ENCODE measurements around the gene COL8A1. TPM values are rescaled to one million over a fixed set of nuclear protein-coding genes. Genes with fewer than 3 reads are reported as not detected.

The COL8A1 gene
- total and polyA plus RNA-seq, 8 donors, result 0.24 to 10.1 (median 0.59) TPM

DNA sequence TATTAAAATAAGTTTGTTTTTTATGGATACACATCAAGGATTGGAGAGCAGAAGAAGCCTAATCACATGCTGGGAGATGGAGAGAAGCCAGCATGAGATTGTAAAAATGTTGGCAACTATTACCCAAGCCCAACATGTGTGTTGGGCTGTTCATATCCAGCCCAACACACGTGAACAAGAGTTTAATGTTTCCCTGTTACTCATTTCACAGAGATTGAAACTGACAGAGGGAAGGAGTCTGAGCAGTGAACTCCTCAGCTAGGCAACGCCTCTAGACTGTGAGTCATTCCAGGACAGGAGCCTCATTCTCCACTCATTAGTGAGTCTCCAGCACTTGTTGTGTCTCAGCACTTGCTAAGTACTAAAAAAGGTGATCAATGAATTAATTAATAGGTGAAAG is 136.1 kb downstream of the COL8A1 start:
- no peak for FAIRE-seq
- intact Hi-C loops (cut with DNase I), result no loop called here
- WGBS, 2 donors, result 39 to 58% methylated on average over 2 of the region's 2 CpGs

GRCh38 chr3:99776516-99777209 is 138.3 kb downstream of the COL8A1 start:
- H3K9me3 ChIP-seq, result no peaks in the 10 kb centered on the region
- ATAC-seq (no peak), DNase-seq (no peak), FAIRE-seq (no peak)
- no peak for TF ChIP-seq CTCF (IDR thresholded peaks at IDR 0.05)
- intact Hi-C loops (cut with DNase I), result no loop called here
- no peaks in the 10 kb centered on the region for H3K36me3 ChIP-seq
- no peaks in the 10 kb centered on the region for H3K4me1 ChIP-seq
- 67 to 72% methylated on average over 5 of the region's 5 CpGs for WGBS, 2 donors
- H3K27me3 ChIP-seq, result no peaks in the 10 kb centered on the region
- no peak overlapping the region for H3K27ac ChIP-seq
- no peak overlapping the region for H3K4me3 ChIP-seq

More for the DNA sequence above, 136.1 kb downstream of the COL8A1 start:
- ATAC-seq (no peak), DNase-seq (no peak)
- H3K4me1 ChIP-seq, result no peaks in the 10 kb centered on the region
- H3K36me3 ChIP-seq, result no peaks in the 10 kb centered on the region
- H3K27ac ChIP-seq, result no peak overlapping the region
- H3K27me3 ChIP-seq, result no peaks in the 10 kb centered on the region
- H3K9me3 ChIP-seq, result no peaks in the 10 kb centered on the region
- TF ChIP-seq CTCF (IDR thresholded peaks at IDR 0.05), result no peak
- H3K4me3 ChIP-seq, result no peak overlapping the region

- H3K4me3 ChIP-seq, result no peak overlapping the region
- DNase-seq (no peak), ATAC-seq (no peak), FAIRE-seq (no peak)
- no peaks in the 10 kb centered on the region for H3K27me3 ChIP-seq
- intact Hi-C loops (cut with DNase I), result no loop called here
- H3K36me3 ChIP-seq, result no peaks in the 10 kb centered on the region
- no peak for TF ChIP-seq CTCF (IDR thresholded peaks at IDR 0.05)
- 74 to 82% methylated on average over 2 of the region's 2 CpGs for WGBS, 2 donors
- no peaks in the 10 kb centered on the region for H3K4me1 ChIP-seq
- no peak overlapping the region for H3K27ac ChIP-seq
- H3K9me3 ChIP-seq, result no peaks in the 10 kb centered on the region
These were observed 138.8 kb downstream of the COL8A1 start for GRCh38 chr3:99777210-99777549.

DNA sequence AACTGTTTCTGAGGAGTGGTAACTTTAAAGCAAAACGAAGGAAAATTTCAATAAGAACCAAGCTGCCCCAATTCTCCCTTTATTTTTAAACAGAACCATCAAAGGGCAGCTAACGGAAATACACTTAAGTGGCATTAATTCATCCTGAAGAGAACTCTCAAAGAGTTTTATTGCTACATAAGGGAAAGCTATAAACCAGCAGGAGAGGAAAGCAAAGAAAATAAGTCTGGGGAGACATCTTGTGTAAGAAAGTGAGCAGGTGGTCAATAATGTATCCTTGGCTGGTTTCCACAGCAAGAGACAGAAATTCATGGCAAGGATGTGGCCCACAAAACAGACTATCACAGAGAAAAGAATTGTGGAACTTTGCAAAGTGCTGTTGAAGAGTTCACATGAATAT is 139.3 kb downstream of the COL8A1 start:
- H3K9me3 ChIP-seq, result no peaks in the 10 kb centered on the region
- H3K4me1 ChIP-seq, result no peaks in the 10 kb centered on the region
- 57 to 65% methylated on average over 2 of the region's 2 CpGs for WGBS, 2 donors
- TF ChIP-seq CTCF (IDR thresholded peaks at IDR 0.05), result no peak
- H3K36me3 ChIP-seq, result no peaks in the 10 kb centered on the region
- no peak for FAIRE-seq
- H3K27me3 ChIP-seq, result no peaks in the 10 kb centered on the region
- no peak for ATAC-seq
- H3K4me3 ChIP-seq, result no peak overlapping the region
- intact Hi-C loops (cut with DNase I), result no loop called here
- no peak for DNase-seq
- H3K27ac ChIP-seq, result no peak overlapping the region

- Histone ChIP-seq H3K27me3 (no peaks in the 10 kb centered on the region), H3K4me3 (no peak overlapping the region), H3K9me3 (no peaks in the 10 kb centered on the region), H3K27ac (no peak overlapping the region), H3K36me3 (no peaks in the 10 kb centered on the region), H3K4me1 (no peaks in the 10 kb centered on the region)
- intact Hi-C loops (cut with DNase I), result no loop called here
- FAIRE-seq (no peak), ATAC-seq (no peak), DNase-seq (no peak)
- 64 to 66% methylated on average over 3 of the region's 3 CpGs for WGBS, 2 donors
- no peak for TF ChIP-seq CTCF (IDR thresholded peaks at IDR 0.05)
These were observed 142.4 kb downstream of the COL8A1 start for GRCh38 chr3:99780749-99781148.
